Measurements from ENCODE around the gene IFI44. TPM values are rescaled to one million over a fixed set of nuclear protein-coding genes. Genes with fewer than 3 reads are reported as not detected.

Gene IFI44
- total and polyA plus RNA-seq, 2 of the 13 experiments (the other 11 are each of a cell fraction or from before 2014, with no cell fraction given) = not detected

- intact Hi-C loops (cut with micrococcal nuclease; ENCODE audit: unreplicated experiment) (no loop called here), in situ Hi-C loops (cut with HindIII; ENCODE audit: extremely low pct_ligation_motif_present, low pct_unique_long_range_greater_than_20kb) (no loop called here)
- CTCF ChIA-PET (ENCODE audit: low intra/inter-chr PET ratio, low total read pairs) = no interaction called here
- Histone ChIP-seq H3K4me2 (ENCODE audit: low read depth, low read length) (no peak overlapping the region), H4K20me1 (ENCODE audit: insufficient read depth, low read length) (no peaks in the 10 kb centered on the region), H3K36me3 (replicated peaks in 1 of 2; ENCODE audit: control insufficient read depth in 1 of 2, insufficient read depth in 2 of 2, low read length in 2 of 2) (no peaks in the 10 kb centered on the region), H2AFZ (ENCODE audit: low read length) (no peak overlapping the region), H3K79me2 (ENCODE audit: insufficient read depth, low read length) (no peaks in the 10 kb centered on the region), H3K9ac (ENCODE audit: insufficient read depth, low read depth, low read length) (no peak overlapping the region), H3K27me3 (ENCODE audit: control insufficient read depth in 1 of 2, insufficient read depth in 2 of 2, low read length in 2 of 2) (no peaks in the 10 kb centered on the region), H3K27ac (ENCODE audit: extremely low read length, insufficient read depth, low read length) (no peak overlapping the region), H3K9me3 (ENCODE audit: low read length) (no peaks in the 10 kb centered on the region), H3K4me3 (replicated peaks in 1 of 3; ENCODE audit: insufficient read depth in 1 of 3, low read depth in 2 of 3, low read length in 3 of 3) (no peak overlapping the region), H3K4me1 (ENCODE audit: insufficient read depth, low read length) (no peaks in the 10 kb centered on the region)
- BruUV-seq (replicated peaks) = no TSS peak
- 13% methylated on average over 1 of the region's 1 CpG for WGBS (ENCODE audit: low lambda C conversion rate)
- FAIRE-seq (no peak), DNase-seq (ENCODE audit: low spot score) (no peak), ATAC-seq (no peak)
- POLR2A ChIA-PET = no interaction called here
- TF ChIP-seq TFDP1 (CRISPR knock-in tag; IDR thresholded peaks at IDR 0.05; ENCODE audit: borderline replicate concordance) = no peak
- TF ChIP-seq IRF9 (CRISPR knock-in tag; IDR thresholded peaks at IDR 0.05; ENCODE audit: borderline replicate concordance) = no peak
- no peak for TF ChIP-seq FOXA1 (IDR thresholded peaks at IDR 0.05)
- TF ChIP-seq FOXA1 (CRISPR knock-in tag; IDR thresholded peaks at IDR 0.05) = no peak
- no peak for TF ChIP-seq MXI1 (IDR thresholded peaks at IDR 0.05; ENCODE audit: borderline replicate concordance, low read depth, low read length)
- no peak for TF ChIP-seq RCOR2 (CRISPR knock-in tag; IDR thresholded peaks at IDR 0.05)
- TF ChIP-seq ZNF121 (CRISPR knock-in tag; IDR thresholded peaks at IDR 0.05) = no peak
- TF ChIP-seq TCF12 (IDR thresholded peaks at IDR 0.05) = no peak
- TF ChIP-seq TCF12 (CRISPR knock-in tag; IDR thresholded peaks at IDR 0.05) = no peak
- no peak for TF ChIP-seq MIER2 (CRISPR knock-in tag; IDR thresholded peaks at IDR 0.05)
- no peak for TF ChIP-seq SIN3A (IDR thresholded peaks at IDR 0.05; ENCODE audit: borderline replicate concordance, low read depth, low read length)
- no peak for TF ChIP-seq NAIF1 (CRISPR knock-in tag; IDR thresholded peaks at IDR 0.05; ENCODE audit: borderline replicate concordance)
- no peak for TF ChIP-seq ZNF512B (CRISPR knock-in tag; IDR thresholded peaks at IDR 0.05; ENCODE audit: borderline replicate concordance)
- TF ChIP-seq ZNF710 (CRISPR knock-in tag; IDR thresholded peaks at IDR 0.05; ENCODE audit: borderline replicate concordance) = no peak
- TF ChIP-seq SIX1 (CRISPR knock-in tag; IDR thresholded peaks at IDR 0.05; ENCODE audit: borderline replicate concordance) = no peak
These were observed 18.3 kb downstream of the IFI44 start for GRCh38 chr1:78667939-78668338.

All from HepG2 (cell line).